NCI-H146 treated with DMSO at 0.1 percent for 48 hours (cell line): ENCODE results near the gene GRM2.
"Not testable (repeated sequence)": the region's sequence is repeated elsewhere in the genome, so short reads cannot be mapped to it uniquely, and the experiment has no call there.

Experiments used
- DNase-seq: peaks from one replicate; lab custom pipeline; 2025; ENCODE audit not compliant: unreplicated experiment; lab: John Stamatoyannopoulos, UW

The GRM2 gene

GRCh38 chr3:51721062-51721745 lies 14.3 kb downstream of the GRM2 start:
- DNase-seq: no peak

DNA sequence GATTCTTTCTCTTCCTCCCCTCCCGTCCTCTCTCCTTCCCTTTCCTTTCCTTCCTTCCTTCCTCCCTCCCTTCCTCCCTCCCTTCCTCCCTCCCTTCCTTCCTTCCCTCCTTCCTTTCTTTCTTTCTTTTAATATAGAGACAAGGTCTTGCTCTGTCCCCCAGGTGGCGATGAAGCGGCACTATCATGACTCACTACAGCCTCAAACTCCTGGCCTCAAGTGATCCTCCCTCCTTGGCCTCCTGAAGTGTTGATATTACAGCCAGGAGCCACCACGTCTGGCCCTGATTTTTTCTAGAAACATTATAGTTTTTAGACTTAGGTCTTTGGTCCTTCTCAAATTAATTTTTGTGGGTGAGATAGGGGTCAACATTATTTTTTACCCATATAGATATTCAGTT lies 15.5 kb downstream of the GRM2 start:
- DNase-seq: no peak

DNA sequence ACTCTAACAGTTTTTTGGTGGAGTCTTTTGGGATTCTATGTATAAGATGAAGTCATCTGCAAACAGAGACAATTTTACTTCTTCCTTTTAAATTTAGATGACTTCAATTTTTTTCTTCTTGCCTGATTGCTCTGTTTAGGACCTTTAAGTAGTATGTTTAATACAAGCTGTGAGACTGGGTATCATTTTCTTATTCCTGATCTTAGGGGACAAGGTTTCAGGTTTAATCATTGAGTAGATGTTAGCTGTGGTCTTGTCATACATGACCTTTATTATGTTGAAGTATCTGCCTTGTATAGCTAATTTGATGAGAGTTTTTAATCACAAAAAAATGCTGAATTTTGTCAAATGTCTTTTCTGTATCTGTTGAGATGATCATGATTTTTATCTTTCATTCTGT lies 20.6 kb downstream of the GRM2 start:
- no peak for DNase-seq

DNA sequence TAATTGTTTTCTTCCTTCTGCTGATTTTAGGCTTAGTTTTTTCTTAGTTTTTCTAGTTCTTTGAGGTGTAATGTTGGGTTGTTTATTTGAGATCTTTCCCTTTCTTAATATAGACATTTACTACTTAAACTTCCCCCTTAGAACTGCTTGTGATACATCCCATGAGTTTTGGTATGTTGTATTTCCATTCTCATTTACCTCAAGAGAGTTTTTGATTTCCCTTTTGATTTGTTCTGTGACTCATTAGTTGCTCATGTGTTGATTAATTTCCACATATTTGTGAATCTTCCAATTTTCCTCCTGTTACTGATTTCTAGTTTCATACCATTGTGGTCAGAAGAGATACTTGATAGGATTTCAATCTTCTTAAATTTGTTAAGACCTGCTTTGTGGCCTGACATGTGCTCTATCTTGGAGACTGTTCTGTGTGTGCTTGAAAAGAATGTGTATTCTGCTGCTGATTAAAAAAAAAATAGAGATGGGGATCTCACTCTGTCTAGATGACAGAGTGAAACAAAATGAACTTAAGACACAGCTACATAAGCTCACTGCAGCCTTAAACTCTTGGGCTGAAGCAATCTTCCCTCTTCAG lies 22.3 kb downstream of the GRM2 start:
- no peak for DNase-seq

DNA sequence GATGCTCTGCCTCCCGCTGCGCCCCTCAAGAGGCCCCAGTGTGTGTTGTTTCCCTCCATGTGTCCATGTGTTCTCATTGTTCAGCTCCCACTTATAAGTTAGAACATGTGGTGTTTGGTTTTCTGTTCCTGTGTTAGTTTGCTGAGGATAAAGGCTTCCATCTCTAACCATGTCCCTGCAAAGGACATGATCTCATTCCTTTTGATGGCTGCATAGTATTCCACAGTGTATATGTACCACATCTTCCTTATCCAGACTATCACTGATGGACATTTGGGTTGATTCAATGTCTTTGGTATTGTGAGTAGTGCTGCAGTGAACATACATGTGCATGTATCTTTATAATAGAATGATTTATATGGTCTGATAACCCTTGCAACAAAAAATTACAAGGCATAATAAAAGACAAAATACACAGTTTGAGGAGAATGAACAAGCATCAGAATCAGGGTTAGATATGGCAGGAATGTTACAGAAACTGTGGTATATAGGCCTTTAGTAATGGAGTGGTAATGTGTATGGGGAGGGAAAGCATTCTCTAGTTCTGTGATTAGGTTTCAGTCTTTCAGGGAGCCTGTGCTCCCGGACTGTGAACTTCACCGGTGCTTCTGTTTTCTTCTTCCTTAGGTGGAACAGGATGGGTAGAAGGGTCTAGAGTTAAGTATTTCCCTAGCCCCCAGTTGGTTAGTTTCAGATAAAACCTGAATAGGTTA lies 27.1 kb downstream of the GRM2 start:
- DNase-seq: no peak

DNA sequence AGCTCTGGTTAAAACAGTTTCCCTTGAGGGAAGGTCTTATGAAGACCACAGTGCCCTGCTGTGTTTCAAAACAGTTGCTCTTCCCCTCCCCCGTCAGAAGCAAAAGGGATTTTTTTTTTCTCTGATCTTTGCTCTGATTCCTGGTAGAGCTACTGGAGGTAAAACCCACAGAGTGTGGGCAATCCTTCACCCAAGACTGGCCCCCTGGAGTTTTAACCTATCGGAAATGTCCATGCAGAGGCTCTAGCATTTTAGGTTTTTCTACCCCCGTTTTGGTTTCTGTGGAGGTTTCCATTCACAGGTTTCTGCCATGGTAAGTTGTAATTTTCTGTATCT lies 27.7 kb downstream of the GRM2 start:
- no peak for DNase-seq

DNA sequence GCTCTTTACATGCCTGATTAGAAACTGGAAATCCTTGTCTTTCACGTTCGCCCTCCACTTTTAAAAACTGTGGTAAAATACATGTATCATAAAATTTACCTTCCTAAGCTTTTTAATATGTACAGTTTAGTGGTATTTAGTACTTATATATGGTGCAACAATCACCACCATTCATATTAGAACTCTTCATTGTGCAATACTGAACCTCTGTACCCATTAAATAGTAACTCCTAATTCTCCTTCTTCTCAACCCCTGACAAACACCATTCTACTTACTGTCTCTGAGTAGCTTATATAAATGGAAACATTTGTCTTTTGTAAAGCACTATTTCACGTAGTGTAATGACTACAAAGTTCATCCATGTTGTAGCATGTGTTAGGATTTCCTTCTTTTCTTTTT lies 28.2 kb downstream of the GRM2 start:
- DNase-seq: no peak

DNA sequence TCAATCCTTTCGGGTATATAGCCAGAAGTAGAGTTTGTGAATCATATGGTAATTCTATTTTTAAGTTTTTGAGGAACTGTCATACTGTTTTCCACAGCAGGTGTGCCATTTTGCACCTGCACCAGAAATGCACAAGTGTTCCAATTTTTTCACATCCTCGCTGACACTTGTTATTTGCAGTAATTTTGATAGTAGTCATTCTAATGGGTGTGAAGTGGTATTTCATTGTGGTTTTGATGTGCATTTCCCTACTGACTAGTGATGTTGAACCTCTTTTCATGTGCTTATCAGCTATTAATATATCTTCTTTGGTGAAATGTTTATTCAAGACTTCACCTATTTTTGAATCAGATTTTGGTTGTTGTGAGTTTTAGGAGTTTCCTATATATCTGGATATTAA lies 29.1 kb downstream of the GRM2 start:
- no peak for DNase-seq

GRCh38 chr3:51739110-51739509 lies 32.2 kb downstream of the GRM2 start:
- DNase-seq: no peak

DNA sequence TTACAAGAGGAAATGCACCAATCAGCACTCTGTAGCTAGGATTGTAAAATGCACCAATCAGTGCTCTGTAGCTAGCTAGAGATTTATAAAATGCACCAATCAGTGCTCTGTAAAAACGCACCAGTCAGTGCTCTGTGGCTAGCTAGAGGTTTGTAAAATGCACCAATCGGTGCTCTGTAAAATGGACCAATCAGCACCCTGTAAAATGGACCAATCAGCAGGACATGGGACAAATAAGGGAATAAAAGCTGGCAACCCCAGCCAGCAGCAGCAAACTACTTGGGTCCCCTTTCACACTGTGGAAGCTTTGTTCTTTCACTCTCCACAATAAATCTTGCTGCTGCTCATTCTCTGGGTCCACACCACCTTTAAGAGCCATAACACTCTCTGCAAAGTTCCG lies 35.5 kb downstream of the GRM2 start:
- DNase-seq: not testable (repeated sequence)

- not testable (repeated sequence) for DNase-seq
Measured at GRCh38 chr3:51742978-51743377, 36.1 kb downstream of the GRM2 start.

DNA sequence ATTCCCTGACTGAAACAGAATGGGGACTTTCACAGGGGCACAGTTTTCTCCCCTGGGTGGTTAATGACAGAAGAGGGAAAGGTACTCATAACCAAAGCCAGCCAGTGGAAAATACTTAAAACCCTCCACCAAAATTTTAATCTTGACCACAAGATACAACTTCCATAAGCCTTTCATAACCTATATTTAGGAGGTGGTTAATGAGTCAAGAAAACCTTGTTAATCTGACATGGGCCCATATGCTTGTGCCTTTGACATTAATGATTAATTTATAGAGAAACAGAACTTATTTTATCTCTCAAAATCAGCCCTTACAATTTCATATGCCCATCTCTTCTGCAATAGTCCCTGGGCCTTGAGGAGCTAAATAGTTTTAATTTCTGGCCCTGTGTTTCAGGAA lies 41.0 kb downstream of the GRM2 start:
- DNase-seq: no peak

GRCh38 chr3:51748327-51748726 lies 41.5 kb downstream of the GRM2 start:
- DNase-seq: no peak

DNA sequence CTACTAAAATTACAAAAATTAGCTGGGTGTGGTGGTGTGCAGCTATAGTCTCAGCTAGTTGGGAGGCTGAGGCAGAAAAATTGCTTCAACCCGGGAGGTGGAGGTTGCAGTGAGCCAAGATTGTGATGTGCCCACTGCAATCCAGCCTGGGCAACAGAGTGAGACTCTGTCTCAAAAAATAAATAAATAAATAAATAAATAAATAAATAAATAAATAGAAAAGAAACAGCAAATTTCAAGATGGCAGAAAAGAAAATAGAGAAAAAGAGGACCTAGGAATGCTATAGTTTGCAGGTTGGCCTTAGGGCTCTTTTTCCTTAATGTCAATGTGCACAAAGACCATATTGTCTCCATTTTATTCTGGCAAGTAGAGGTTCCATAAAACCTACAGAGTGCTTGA lies 44.0 kb downstream of the GRM2 start:
- DNase-seq: no peak

DNA sequence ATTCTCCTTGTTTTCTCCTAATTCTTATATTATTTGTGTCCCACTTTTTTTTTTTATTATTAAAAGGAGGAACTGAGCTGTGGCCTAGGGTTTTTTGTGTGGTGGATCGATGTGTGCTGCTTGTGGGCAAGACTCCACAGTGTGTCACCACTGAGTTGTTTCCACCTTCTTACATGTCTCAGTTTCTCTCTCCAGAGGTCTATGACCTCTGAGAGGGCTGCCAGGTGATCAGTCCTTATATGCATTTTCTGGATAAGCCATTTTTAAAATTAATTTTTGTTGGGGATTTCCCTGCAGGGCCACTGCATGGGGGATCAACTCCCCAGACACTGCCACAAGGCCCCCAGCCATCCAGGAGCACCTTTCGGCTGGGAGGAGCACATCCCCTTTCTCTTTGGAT lies 44.4 kb downstream of the GRM2 start:
- no peak for DNase-seq

- DNase-seq: not testable (repeated sequence)
Measured at GRCh38 chr3:51753763-51754750, 47.2 kb downstream of the GRM2 start.

GRCh38 chr3:51759203-51759602 lies 52.3 kb downstream of the GRM2 start:
- no peak for DNase-seq
